Hepatocyte (in vitro differentiated cells): Measurements from ENCODE around the gene CPZ. TPM values are rescaled to one million over a fixed set of nuclear protein-coding genes. Genes with fewer than 3 reads are reported as not detected.

Experiments used
- DNase-seq: peaks from one replicate; pipeline ENCODE4 v3.0.0-alpha.2; 2016; ENCODE audit warnings: low spot score
- H2AFZ ChIP-seq: fragments of 200-600 bp; sonication (generic); 2 replicates; pipeline ENCODE4 v1.6.0; 2016; ENCODE audit warnings: antibody characterized with exemption, mild to moderate bottlenecking
- H3K27ac ChIP-seq: fragments of 200-600 bp; sonication (generic); 2 replicates; pipeline ENCODE4 v1.5.1; 2016; ENCODE audit warnings: mild to moderate bottlenecking
- H3K27me3 ChIP-seq: fragments of 200-600 bp; sonication (generic); 2 replicates; pipeline ENCODE4 v1.6.1; 2016
- H3K36me3 ChIP-seq: fragments of 200-600 bp; sonication (generic); replicated peaks from 2 replicates; pipeline ENCODE4 v1.5.1; 2016; ENCODE audit warnings: low read depth; ENCODE audit not compliant: insufficient read depth
- H3K4me1 ChIP-seq: fragments of 200-600 bp; sonication (generic); 2 replicates; pipeline ENCODE4 v1.5.1; 2016; ENCODE audit warnings: mild to moderate bottlenecking, moderate library complexity; ENCODE audit not compliant: insufficient read depth
- H3K4me2 ChIP-seq: fragments of 200-600 bp; sonication (generic); 2 replicates; pipeline ENCODE4 v1.6.0; 2016
- H3K4me3 ChIP-seq: fragments of 200-600 bp; sonication (generic); 2 replicates; pipeline ENCODE4 v1.5.1; 2016; ENCODE audit warnings: mild to moderate bottlenecking
- H3K79me2 ChIP-seq: fragments of 200-600 bp; sonication (generic); 2 replicates; pipeline ENCODE4 v1.6.0; 2017; ENCODE audit warnings: mild to moderate bottlenecking
- H3K9me2 ChIP-seq: fragments of 200-600 bp; sonication (generic); replicated peaks from 2 replicates; pipeline ENCODE4 v1.6.0; 2017; ENCODE audit warnings: mild to moderate bottlenecking; ENCODE audit not compliant: insufficient read depth
- H3K9me3 ChIP-seq: fragments of 200-600 bp; sonication (generic); 2 replicates; pipeline ENCODE4 v1.5.1; 2016; ENCODE audit warnings: low read depth, mild to moderate bottlenecking
- H4K20me1 ChIP-seq: fragments of 200-600 bp; sonication (generic); 2 replicates; pipeline ENCODE4 v1.6.0; 2016; ENCODE audit warnings: mild to moderate bottlenecking; ENCODE audit not compliant: insufficient read depth, poor library complexity, severe bottlenecking
- EZH2 ChIP-seq: fragments of 200-600 bp; sonication (generic); IDR thresholded peaks from 2 replicates; pipeline ENCODE4 v1.6.1; 2016; ENCODE audit warnings: antibody characterized with exemption, mild to moderate bottlenecking, borderline replicate concordance
- EZH2phosphoT487 ChIP-seq: fragments of 200-600 bp; sonication (generic); IDR thresholded peaks from one replicate; pipeline ENCODE4 v1.6.1; 2018; ENCODE audit warnings: antibody characterized with exemption, mild to moderate bottlenecking, low read depth, moderate library complexity; ENCODE audit not compliant: unreplicated experiment, severe bottlenecking
- WGBS: methylation state at CpG from one replicate; pipeline ENCODE4 v1.1.6; 2016; ENCODE audit warnings: low lambda C conversion rate; ENCODE audit errors: missing lambda C conversion rate; 5-methylcytosine and 5-hydroxymethylcytosine counted together
- polyA plus RNA-seq: library from polyadenylated mRNA; unstranded; fragments of >200 nt; fragmentation: Nextera tagmentation; extraction: Ambion mirVana; gene quantifications from 2 replicates; pipeline ENCODE4 v1.2.1, GENCODE V29; 2016
- total RNA-seq: library from RNA; depleted of rRNA; stranded (reverse); fragments of >200 nt; gene quantifications from 2 replicates; pipeline ENCODE4 v1.2.3, GENCODE V29; 2014
- TF ChIP-seq, protein P1 (sequence below): fragments of 200-600 bp; sonication (generic); IDR thresholded peaks from 2 replicates; pipeline ENCODE4 v1.5.1; 2016; ENCODE audit warnings: antibody characterized with exemption, mild to moderate bottlenecking; ENCODE audit not compliant: poor library complexity

CPZ gene
- total and polyA plus RNA-seq, 2 experiments from 2014 or later, result 34.8 to 113 TPM

DNA sequence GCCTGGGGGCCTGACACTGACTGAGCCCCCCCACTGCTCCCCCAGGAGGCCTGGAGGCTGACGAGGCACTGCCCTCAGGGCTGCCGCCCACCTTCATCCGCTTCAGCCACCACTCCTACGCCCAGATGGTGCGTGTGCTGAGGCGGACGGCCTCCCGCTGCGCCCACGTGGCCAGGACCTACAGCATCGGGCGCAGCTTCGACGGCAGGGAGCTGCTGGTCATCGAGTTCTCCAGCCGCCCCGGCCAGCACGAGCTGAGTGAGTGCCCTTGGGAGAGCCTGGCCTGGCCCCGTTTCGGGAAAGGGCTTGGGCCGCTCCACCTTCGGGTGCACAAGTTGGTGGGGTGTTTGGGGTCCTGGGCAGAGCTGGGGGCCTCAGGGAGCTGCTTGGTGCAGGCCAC is 11.4 kb downstream of the CPZ start:
- DNase-seq, result no peak
- WGBS, result 96% methylated on average over 19 of the region's 22 CpGs
- Histone ChIP-seq H3K79me2 (no peaks in the 10 kb centered on the region), H3K9me3 (no peaks in the 10 kb centered on the region), H3K9me2 (no peaks in the 10 kb centered on the region), H3K27me3 (no peaks in the 10 kb centered on the region), H2AFZ (no peak overlapping the region), H3K4me3 (no peak overlapping the region), H3K4me1 (no peaks in the 10 kb centered on the region), H3K4me2 (no peak overlapping the region), H3K36me3 (no peaks in the 10 kb centered on the region), H4K20me1 (no peaks in the 10 kb centered on the region), H3K27ac (no peak overlapping the region)
- TF ChIP-seq EZH2, result no peak
- no peak for TF ChIP-seq EZH2phosphoT487
- TF ChIP-seq, protein P1, sequence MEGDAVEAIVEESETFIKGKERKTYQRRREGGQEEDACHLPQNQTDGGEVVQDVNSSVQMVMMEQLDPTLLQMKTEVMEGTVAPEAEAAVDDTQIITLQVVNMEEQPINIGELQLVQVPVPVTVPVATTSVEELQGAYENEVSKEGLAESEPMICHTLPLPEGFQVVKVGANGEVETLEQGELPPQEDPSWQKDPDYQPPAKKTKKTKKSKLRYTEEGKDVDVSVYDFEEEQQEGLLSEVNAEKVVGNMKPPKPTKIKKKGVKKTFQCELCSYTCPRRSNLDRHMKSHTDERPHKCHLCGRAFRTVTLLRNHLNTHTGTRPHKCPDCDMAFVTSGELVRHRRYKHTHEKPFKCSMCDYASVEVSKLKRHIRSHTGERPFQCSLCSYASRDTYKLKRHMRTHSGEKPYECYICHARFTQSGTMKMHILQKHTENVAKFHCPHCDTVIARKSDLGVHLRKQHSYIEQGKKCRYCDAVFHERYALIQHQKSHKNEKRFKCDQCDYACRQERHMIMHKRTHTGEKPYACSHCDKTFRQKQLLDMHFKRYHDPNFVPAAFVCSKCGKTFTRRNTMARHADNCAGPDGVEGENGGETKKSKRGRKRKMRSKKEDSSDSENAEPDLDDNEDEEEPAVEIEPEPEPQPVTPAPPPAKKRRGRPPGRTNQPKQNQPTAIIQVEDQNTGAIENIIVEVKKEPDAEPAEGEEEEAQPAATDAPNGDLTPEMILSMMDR, result no peak

DNA sequence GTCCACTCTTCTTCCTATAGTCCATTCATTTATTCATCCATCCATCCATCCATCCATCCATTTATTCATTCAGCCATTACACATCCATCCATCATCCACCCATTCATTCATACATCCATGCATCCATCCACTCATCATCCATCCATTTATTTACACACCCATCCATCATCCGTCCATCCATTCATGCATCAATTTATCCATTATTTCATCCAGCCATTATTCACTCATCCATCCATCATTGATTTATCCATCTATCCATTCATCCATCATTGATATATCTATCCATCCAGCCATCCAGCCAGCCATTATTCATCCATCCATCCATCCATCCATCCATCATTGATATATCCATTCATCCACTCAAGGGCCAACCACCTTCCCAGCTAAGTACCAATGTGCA is 12.7 kb downstream of the CPZ start:
- Histone ChIP-seq H3K9me3 (no peaks in the 10 kb centered on the region), H3K79me2 (no peaks in the 10 kb centered on the region), H4K20me1 (no peaks in the 10 kb centered on the region), H3K9me2 (no peaks in the 10 kb centered on the region), H2AFZ (no peak overlapping the region), H3K4me1 (no peaks in the 10 kb centered on the region), H3K36me3 (no peaks in the 10 kb centered on the region), H3K27me3 (no peaks in the 10 kb centered on the region), H3K27ac (no peak overlapping the region), H3K4me3 (no peak overlapping the region), H3K4me2 (no peak overlapping the region)
- no peak for DNase-seq
- no peak for TF ChIP-seq EZH2
- 53% methylated on average over 1 of the region's 1 CpG for WGBS

DNA sequence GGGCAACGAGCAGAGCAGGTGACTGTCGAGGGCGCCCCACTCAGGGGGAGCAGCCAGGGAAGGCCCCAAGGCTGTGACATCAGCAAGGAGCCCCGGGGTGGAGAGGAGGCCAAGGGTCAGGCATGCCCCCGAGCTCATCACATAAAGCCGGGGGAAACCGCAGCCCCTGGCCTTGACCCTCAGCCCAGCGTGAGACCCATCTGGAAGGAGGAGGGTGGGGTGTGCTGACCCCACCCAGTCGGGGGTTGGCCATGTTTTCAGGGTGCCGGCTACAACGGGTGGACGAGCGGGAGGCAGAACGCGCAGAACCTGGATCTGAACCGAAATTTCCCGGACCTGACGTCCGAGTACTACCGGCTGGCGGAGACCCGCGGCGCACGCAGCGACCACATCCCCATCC is 13.9 kb downstream of the CPZ start:
- Histone ChIP-seq H2AFZ (no peak overlapping the region), H3K9me3 (no peaks in the 10 kb centered on the region), H3K27ac (no peak overlapping the region), H3K4me1 (no peaks in the 10 kb centered on the region), H3K9me2 (no peaks in the 10 kb centered on the region), H3K4me2 (no peak overlapping the region), H3K27me3 (no peaks in the 10 kb centered on the region), H4K20me1 (no peaks in the 10 kb centered on the region), H3K79me2 (no peaks in the 10 kb centered on the region), H3K36me3 (no peaks in the 10 kb centered on the region), H3K4me3 (no peak overlapping the region)
- TF ChIP-seq EZH2phosphoT487 (no peak), EZH2 (no peak)
- TF ChIP-seq, protein P1, result no peak
- no peak for DNase-seq
- WGBS, result 92% methylated on average over 23 of the region's 26 CpGs

DNA sequence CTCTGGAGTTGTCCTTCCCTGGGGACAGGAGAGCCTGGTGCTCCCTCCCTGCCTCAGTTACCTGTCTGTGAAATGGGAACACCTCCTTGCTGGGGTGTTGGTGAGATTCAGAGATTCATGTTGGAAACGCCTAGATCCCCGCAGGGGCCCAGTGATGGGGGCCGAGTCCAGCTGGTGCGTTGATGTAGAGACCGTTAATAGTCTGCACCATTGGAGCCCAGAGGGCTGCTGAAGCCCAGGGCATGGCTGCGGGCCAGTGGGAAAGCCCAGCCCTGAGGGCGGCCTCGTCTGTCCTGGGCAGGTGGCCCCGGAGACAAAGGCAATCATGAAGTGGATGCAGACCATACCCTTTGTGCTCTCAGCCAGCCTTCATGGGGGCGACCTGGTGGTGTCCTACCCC is 14.4 kb downstream of the CPZ start:
- 83% methylated on average over 10 of the region's 10 CpGs for WGBS
- no peaks in the 10 kb centered on the region for H3K79me2 ChIP-seq
- H3K27ac ChIP-seq, result no peak overlapping the region
- H3K9me2 ChIP-seq, result no peaks in the 10 kb centered on the region
- TF ChIP-seq EZH2phosphoT487 (no peak), EZH2 (no peak)
- TF ChIP-seq, protein P1, result no peak
- no peak overlapping the region for H2AFZ ChIP-seq
- H3K9me3 ChIP-seq, result no peaks in the 10 kb centered on the region
- no peak overlapping the region for H3K4me3 ChIP-seq
- DNase-seq, result no peak
- H3K27me3 ChIP-seq, result no peaks in the 10 kb centered on the region
- no peaks in the 10 kb centered on the region for H3K36me3 ChIP-seq
- H4K20me1 ChIP-seq, result no peaks in the 10 kb centered on the region
- no peak overlapping the region for H3K4me2 ChIP-seq
- no peaks in the 10 kb centered on the region for H3K4me1 ChIP-seq
